Stromal cell of bone marrow (primary cell): ENCODE measurements around the gene MIER3.

Source experiments
- DNase-seq: peaks from one replicate; pipeline ENCODE4 v3.0.0-alpha.2; 2012; ENCODE audit warnings: low read depth

Gene MIER3

GRCh38 chr5:56959326-56959725 lies 7.4 kb upstream of the MIER3 start:
- no peak for DNase-seq

GRCh38 chr5:56958595-56958994 lies 6.7 kb upstream of the MIER3 start:
- no peak for DNase-seq

GRCh38 chr5:56954262-56954661 lies 2.3 kb upstream of the MIER3 start:
- DNase-seq, result no peak

- DNase-seq, result no peak
Observed at GRCh38 chr5:56951126-56951945, 587 bp downstream of the MIER3 start.

GRCh38 chr5:56950626-56951125 lies 1.2 kb downstream of the MIER3 start:
- DNase-seq, result peak; percentile 59

- no peak for DNase-seq
Observed at GRCh38 chr5:56947052-56947451, 4.9 kb downstream of the MIER3 start.

GRCh38 chr5:56941981-56942380 lies 9.9 kb downstream of the MIER3 start:
- peak; percentile 15 for DNase-seq

GRCh38 chr5:56938858-56939257 lies 13.1 kb downstream of the MIER3 start:
- DNase-seq, result no peak

GRCh38 chr5:56934325-56934724 lies 17.6 kb downstream of the MIER3 start:
- no peak for DNase-seq

- DNase-seq, result no peak
Observed at GRCh38 chr5:56922922-56923321, 29.0 kb downstream of the MIER3 start.

GRCh38 chr5:56919942-56920662 lies 31.8 kb downstream of the MIER3 start:
- DNase-seq, result no peak

GRCh38 chr5:56918054-56918453 lies 33.9 kb downstream of the MIER3 start:
- DNase-seq, result no peak

- DNase-seq, result no peak
Observed at GRCh38 chr5:56917534-56917933, 34.4 kb downstream of the MIER3 start.

- DNase-seq, result no peak
Observed at GRCh38 chr5:56914678-56915077, 37.2 kb downstream of the MIER3 start.

GRCh38 chr5:56913766-56914165 lies 38.2 kb downstream of the MIER3 start:
- no peak for DNase-seq

- DNase-seq, result no peak
Observed at GRCh38 chr5:56910210-56910965, 41.5 kb downstream of the MIER3 start.

- DNase-seq, result peak; percentile 94
Observed at GRCh38 chr5:56909294-56910209, 42.4 kb downstream of the MIER3 start, which contains the start of gene SETD9. TSS of gene SETD9 (plus strand) at chr5:56909596. CDS start at chr5:56909646, 50 bp downstream.

- DNase-seq, result no peak
Observed at GRCh38 chr5:56908942-56909293, 43.0 kb downstream of the MIER3 start.

- no peak for DNase-seq
Observed at GRCh38 chr5:56900858-56901578, 50.9 kb downstream of the MIER3 start.

GRCh38 chr5:56900395-56900794 lies 51.5 kb downstream of the MIER3 start:
- no peak for DNase-seq

GRCh38 chr5:56898213-56898612 lies 53.7 kb downstream of the MIER3 start:
- no peak for DNase-seq
